HG03571 (cell line): ENCODE results near the gene EGR1.

ENCODE experiments used
- ATAC-seq: cut with Tn5 transposase; IDR thresholded peaks from one replicate; pipeline ENCODE4 v1.9.1; 2021; ENCODE audit not compliant: unreplicated experiment

EGR1 gene

GRCh38 chr5:138465261-138466124, at the start of gene EGR1:
Gene EGR1 (plus strand): TSS chr5:138465479. CDS start chr5:138465762, 283 bp downstream.
- peak; percentile 54 for ATAC-seq

GRCh38 chr5:138418444-138418843, 46.8 kb upstream of the EGR1 start:
- ATAC-seq = no peak

GRCh38 chr5:138425079-138425478, 40.2 kb upstream of the EGR1 start:
- no peak for ATAC-seq

GRCh38 chr5:138435943-138436342, 29.3 kb upstream of the EGR1 start:
- no peak for ATAC-seq

GRCh38 chr5:138438003-138438723, 27.1 kb upstream of the EGR1 start:
- ATAC-seq = no peak

- peak; percentile 68 for ATAC-seq
Measured at GRCh38 chr5:138438724-138439476, 26.4 kb upstream of the EGR1 start, which contains the start of gene REEP2. Gene REEP2 (plus strand): TSS chr5:138439057. CDS start chr5:138439209, 152 bp downstream.

- ATAC-seq = no peak
Measured at GRCh38 chr5:138439477-138440158, 25.7 kb upstream of the EGR1 start.

GRCh38 chr5:138440159-138441073, 24.9 kb upstream of the EGR1 start:
- ATAC-seq = no peak

GRCh38 chr5:138441221-138441620, 24.1 kb upstream of the EGR1 start:
- no peak for ATAC-seq

- no peak for ATAC-seq
Measured at GRCh38 chr5:138444078-138444773, 21.1 kb upstream of the EGR1 start.

- no peak for ATAC-seq
Measured at GRCh38 chr5:138444774-138445546, 20.3 kb upstream of the EGR1 start.

GRCh38 chr5:138445547-138446271, 19.6 kb upstream of the EGR1 start:
- ATAC-seq = no peak

- ATAC-seq = no peak
Measured at GRCh38 chr5:138448070-138448469, 17.2 kb upstream of the EGR1 start.

GRCh38 chr5:138448481-138449398, 16.5 kb upstream of the EGR1 start:
- ATAC-seq = no peak

GRCh38 chr5:138449501-138450239, 15.6 kb upstream of the EGR1 start:
- peak; percentile 73 for ATAC-seq

- ATAC-seq = no peak
Measured at GRCh38 chr5:138450971-138451370, 14.3 kb upstream of the EGR1 start.
